ENCODE data around the gene COL4A2. TPM values are rescaled to one million over a fixed set of nuclear protein-coding genes. Genes with fewer than 3 reads are reported as not detected.

Gene COL4A2
- total RNA-seq, 1 donor from 2014 or later, result not detected

DNA sequence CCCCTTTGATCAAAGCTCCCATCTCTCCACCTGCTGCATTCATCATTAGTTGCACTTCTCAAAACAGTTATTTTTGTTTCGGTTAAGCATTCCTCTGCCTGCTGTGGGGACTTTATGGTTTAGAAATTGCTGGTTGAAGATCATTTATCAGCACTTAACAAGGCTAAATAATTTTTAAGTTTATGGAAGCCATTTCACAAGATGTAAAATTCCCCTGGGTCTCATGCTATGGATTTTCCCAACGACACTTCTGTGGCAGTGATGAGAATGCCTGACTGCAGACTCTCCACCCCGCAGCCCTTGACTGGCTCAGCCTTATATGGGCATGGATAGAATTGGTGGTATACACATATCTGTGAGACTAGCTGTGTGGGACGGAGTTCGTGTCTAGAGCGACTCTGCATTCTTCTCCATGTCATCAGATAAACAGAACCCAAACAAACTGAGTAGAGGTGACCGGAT, 52.8 kb downstream of the COL4A2 start:
- Mint-ChIP-seq H3K4me1 (ENCODE audit: low read depth) (no peaks in the 10 kb centered on the region), H3K36me3 (ENCODE audit: low read depth) (no peaks in the 10 kb centered on the region), H3K9me3 (no peaks in the 10 kb centered on the region), H3K4me3 (ENCODE audit: low read depth) (no peak overlapping the region), H3K27ac (no peak overlapping the region), H3K27me3 (ENCODE audit: low read depth) (peaks cover 3% of the 10 kb centered on the region)
- DNase-seq (ENCODE audit: low spot score), result no peak
- intact Hi-C loops (cut with micrococcal nuclease), result no loop called here

DNA sequence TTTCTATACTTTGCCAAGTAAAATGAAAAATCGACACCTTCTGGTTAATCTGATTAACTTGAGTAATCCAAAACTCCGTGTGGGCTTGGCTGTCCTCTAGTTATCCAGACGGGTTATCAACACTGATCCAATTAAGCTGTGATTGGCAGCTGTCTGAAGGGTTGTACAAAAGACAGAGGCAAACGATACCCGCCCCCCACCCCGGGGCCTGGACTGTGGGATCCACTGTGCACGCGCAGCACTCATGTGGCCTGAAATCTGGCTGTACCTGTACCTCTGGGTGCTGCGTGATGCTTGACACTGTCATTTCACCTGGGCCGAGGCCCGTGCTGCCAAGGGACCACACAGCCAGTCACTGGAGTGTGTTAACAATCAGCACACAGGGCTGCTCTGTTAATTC, 53.5 kb downstream of the COL4A2 start:
- H3K27ac Mint-ChIP-seq, result no peak overlapping the region
- H3K36me3 Mint-ChIP-seq (ENCODE audit: low read depth), result no peaks in the 10 kb centered on the region
- peaks cover 4% of the 10 kb centered on the region for H3K27me3 Mint-ChIP-seq (ENCODE audit: low read depth)
- H3K4me1 Mint-ChIP-seq (ENCODE audit: low read depth), result no peaks in the 10 kb centered on the region
- intact Hi-C loops (cut with micrococcal nuclease), result no loop called here
- H3K9me3 Mint-ChIP-seq, result no peaks in the 10 kb centered on the region
- H3K4me3 Mint-ChIP-seq (ENCODE audit: low read depth), result no peak overlapping the region
- no peak for DNase-seq (ENCODE audit: low spot score)

DNA sequence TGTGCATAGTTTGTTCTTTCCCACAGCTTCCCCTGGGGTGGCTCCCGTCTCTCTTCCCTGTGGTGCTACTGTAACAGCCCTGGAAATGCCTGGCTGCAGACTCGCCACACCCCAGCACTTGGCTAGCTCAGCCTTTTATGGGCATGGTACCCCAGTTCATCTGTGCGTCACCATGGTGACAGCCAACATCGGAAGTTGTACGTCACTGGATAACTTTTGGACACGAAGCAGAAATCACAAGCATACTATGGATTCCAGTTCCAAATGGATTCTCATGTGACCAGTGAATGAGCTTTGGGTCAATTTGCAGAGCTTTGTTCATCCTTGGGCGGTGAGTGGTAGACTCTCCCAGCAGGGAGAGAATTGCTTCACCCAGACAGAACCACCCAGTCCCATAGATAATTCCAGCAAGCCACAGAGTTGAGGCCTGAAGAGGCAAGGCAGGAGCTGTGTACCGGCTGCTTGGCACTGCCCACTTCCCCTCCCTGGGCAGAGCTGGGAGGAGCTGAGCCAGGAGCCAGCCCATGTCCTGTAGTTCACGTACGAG, 54.4 kb downstream of the COL4A2 start:
- Mint-ChIP-seq H3K36me3 (ENCODE audit: low read depth) (no peaks in the 10 kb centered on the region), H3K4me3 (ENCODE audit: low read depth) (no peak overlapping the region), H3K4me1 (ENCODE audit: low read depth) (no peaks in the 10 kb centered on the region), H3K27me3 (ENCODE audit: low read depth) (peaks cover 6% of the 10 kb centered on the region), H3K9me3 (no peaks in the 10 kb centered on the region), H3K27ac (no peak overlapping the region)
- intact Hi-C loops (cut with micrococcal nuclease), result no loop called here
- no peak for DNase-seq (ENCODE audit: low spot score)

DNA sequence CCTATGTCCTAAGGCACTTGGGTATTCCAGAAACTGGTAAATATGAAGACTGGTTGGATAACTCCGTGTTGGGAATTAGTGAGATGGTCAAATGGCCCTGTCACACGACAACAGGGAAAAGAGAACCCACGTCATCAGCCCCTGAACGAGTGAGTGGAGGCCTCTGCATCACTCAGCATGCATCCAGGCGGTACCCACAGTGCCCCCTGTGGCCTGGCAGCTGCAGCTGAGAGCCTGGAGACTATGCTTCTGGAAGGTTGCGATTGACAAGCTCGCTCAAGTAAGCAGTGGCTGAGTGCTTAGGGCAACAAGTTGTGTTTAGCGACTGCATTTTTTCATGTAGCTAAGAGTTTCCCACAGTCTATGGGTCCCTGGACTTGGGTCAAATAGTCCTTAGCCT, 55.9 kb downstream of the COL4A2 start:
- Mint-ChIP-seq H3K27ac (no peak overlapping the region), H3K9me3 (no peaks in the 10 kb centered on the region), H3K4me1 (ENCODE audit: low read depth) (no peaks in the 10 kb centered on the region), H3K36me3 (ENCODE audit: low read depth) (no peaks in the 10 kb centered on the region), H3K27me3 (ENCODE audit: low read depth) (peaks cover 6% of the 10 kb centered on the region), H3K4me3 (ENCODE audit: low read depth) (no peak overlapping the region)
- intact Hi-C loops (cut with micrococcal nuclease), result no loop called here
- DNase-seq (ENCODE audit: low spot score), result no peak

DNA sequence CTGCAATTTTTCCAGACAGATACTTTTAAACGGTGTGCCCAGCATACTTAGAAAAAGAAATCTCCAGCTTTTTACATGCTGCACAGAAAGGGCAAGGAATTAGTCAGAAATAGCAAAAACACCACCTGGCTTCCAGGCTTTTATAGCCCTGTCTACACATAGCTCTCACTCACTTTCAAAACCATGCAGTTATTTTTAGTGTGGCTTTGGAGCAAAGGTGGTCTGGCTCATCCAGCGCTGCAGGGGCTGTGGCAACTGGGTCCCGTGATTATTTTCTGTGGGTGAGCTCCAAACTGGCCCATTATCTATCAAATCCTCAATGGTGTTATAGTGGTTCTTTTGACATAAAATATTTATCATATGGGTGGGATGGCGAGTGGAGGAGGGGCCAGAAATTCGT, 57.0 kb downstream of the COL4A2 start:
- H3K36me3 Mint-ChIP-seq (ENCODE audit: low read depth), result no peaks in the 10 kb centered on the region
- H3K9me3 Mint-ChIP-seq, result no peaks in the 10 kb centered on the region
- intact Hi-C loops (cut with micrococcal nuclease), result no loop called here
- H3K27me3 Mint-ChIP-seq (ENCODE audit: low read depth), result peaks cover 6% of the 10 kb centered on the region
- DNase-seq (ENCODE audit: low spot score), result no peak
- H3K27ac Mint-ChIP-seq, result no peak overlapping the region
- H3K4me3 Mint-ChIP-seq (ENCODE audit: low read depth), result no peak overlapping the region
- H3K4me1 Mint-ChIP-seq (ENCODE audit: low read depth), result peaks cover 5% of the 10 kb centered on the region

DNA sequence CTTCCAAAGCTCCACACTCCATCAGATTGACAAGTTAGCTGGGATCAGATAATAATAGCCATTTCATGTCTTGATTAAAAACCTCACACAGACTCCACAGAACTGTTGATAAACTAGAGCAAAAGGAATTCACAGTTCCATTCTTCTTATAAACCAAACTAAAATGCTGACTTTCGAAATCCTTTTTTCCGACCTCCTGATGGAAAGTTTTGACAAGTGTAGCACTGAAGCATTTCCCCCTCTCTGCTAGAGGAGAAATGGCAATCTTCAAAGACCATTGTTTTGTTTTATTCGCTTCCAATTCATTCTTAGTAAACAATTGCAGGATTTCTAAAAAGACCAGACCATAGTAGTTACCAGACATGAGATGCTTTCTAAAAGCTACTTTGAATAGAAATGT, 58.8 kb downstream of the COL4A2 start:
- intact Hi-C loops (cut with micrococcal nuclease), result no loop called here
- H3K9me3 Mint-ChIP-seq, result no peaks in the 10 kb centered on the region
- H3K4me3 Mint-ChIP-seq (ENCODE audit: low read depth), result no peak overlapping the region
- no peak overlapping the region for H3K27ac Mint-ChIP-seq
- peaks cover 6% of the 10 kb centered on the region for H3K27me3 Mint-ChIP-seq (ENCODE audit: low read depth)
- H3K36me3 Mint-ChIP-seq (ENCODE audit: low read depth), result no peaks in the 10 kb centered on the region
- H3K4me1 Mint-ChIP-seq (ENCODE audit: low read depth), result peaks cover 5% of the 10 kb centered on the region
- DNase-seq (ENCODE audit: low spot score), result no peak

DNA sequence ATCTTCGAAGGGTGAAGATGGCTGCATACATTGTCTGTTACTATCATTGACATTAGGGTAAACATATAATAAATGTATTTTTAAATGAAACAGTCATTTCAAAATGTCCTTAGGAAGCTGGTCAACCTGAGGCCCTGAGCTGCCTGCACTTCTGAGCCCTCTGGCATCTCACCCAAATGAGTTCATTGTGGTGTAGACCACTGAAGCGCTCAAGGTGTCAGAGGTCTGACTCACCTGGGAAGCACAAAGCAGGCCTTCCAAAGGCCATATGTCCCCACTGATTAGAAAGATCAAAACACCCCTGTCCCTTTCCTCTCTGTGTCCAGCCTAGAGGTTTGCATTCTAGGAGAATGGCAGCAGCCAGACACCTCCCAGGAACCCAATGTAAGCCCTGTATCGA, 59.6 kb downstream of the COL4A2 start:
- H3K27ac Mint-ChIP-seq, result no peak overlapping the region
- no peaks in the 10 kb centered on the region for H3K36me3 Mint-ChIP-seq (ENCODE audit: low read depth)
- no peak overlapping the region for H3K4me3 Mint-ChIP-seq (ENCODE audit: low read depth)
- no peaks in the 10 kb centered on the region for H3K9me3 Mint-ChIP-seq
- DNase-seq (ENCODE audit: low spot score), result no peak
- peaks cover 4% of the 10 kb centered on the region for H3K27me3 Mint-ChIP-seq (ENCODE audit: low read depth)
- peaks cover 5% of the 10 kb centered on the region for H3K4me1 Mint-ChIP-seq (ENCODE audit: low read depth)
- intact Hi-C loops (cut with micrococcal nuclease), result no loop called here

DNA sequence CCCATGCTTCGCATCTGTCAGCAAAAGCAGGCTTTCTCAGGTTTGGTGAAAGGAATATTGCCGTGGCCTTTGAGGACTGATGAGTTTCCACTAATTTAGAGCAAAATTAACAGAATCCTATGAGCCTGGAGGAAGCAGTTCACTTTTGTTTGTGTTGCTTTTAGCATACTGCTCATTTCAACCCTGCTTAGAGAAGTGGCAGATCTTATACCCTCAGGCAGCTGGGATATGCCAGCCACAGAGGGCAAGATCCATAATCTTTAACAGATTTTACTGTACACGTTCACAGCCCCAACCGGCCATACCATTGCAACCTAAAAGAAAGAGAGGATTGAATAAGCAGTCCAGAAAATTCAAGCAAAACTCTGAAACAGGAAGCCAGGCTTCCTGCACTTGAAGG, 60.5 kb downstream of the COL4A2 start:
- Mint-ChIP-seq H3K4me1 (ENCODE audit: low read depth) (peaks cover 5% of the 10 kb centered on the region), H3K4me3 (ENCODE audit: low read depth) (no peak overlapping the region), H3K36me3 (ENCODE audit: low read depth) (no peaks in the 10 kb centered on the region), H3K27me3 (ENCODE audit: low read depth) (peaks cover 5% of the 10 kb centered on the region), H3K27ac (no peak overlapping the region), H3K9me3 (no peaks in the 10 kb centered on the region)
- no peak for DNase-seq (ENCODE audit: low spot score)
- intact Hi-C loops (cut with micrococcal nuclease), result no loop called here

DNA sequence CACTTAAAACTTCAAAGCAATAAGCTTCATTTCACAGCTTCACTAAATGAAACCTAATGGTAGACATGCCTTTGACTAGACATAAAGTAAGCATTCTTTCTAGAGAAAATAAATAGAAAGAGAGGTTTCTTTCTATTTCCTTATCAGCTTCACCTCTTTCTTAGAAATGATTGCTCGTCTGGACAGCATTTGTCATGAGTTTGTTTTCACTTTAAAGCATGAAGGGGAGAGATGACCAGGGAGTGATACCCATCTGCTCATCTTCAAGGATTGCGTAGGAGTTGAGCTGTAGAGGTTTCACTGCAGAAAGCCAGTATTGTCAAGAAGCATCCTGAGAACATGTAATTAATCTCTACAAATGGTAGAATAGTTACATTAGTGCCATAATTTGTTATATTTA, 61.3 kb downstream of the COL4A2 start:
- H3K9me3 Mint-ChIP-seq, result no peaks in the 10 kb centered on the region
- H3K27ac Mint-ChIP-seq, result no peak overlapping the region
- intact Hi-C loops (cut with micrococcal nuclease), result no loop called here
- H3K27me3 Mint-ChIP-seq (ENCODE audit: low read depth), result peaks cover 7% of the 10 kb centered on the region
- no peak for DNase-seq (ENCODE audit: low spot score)
- peaks cover 5% of the 10 kb centered on the region for H3K4me1 Mint-ChIP-seq (ENCODE audit: low read depth)
- H3K4me3 Mint-ChIP-seq (ENCODE audit: low read depth), result no peak overlapping the region
- H3K36me3 Mint-ChIP-seq (ENCODE audit: low read depth), result no peaks in the 10 kb centered on the region

DNA sequence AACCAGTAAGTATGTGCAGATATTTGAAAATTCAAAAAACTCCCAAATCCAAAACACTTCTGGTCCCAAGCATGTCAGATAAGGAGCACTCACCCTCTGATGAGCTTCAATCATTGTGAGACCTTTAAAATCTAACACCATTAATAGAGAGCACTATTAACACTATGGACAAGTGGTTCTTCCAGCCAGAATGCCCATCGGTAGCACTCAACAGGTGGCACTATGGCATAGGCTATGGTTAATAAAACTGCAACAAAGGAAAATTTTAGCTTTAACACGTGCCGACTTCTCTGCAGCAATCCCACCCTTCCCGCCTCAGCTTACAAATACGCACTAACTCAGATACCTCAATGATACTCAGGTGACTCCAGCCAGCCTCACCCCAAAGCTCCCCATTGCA, 62.3 kb downstream of the COL4A2 start:
- intact Hi-C loops (cut with micrococcal nuclease), result no loop called here
- DNase-seq (ENCODE audit: low spot score), result no peak
- no peak overlapping the region for H3K4me3 Mint-ChIP-seq (ENCODE audit: low read depth)
- H3K9me3 Mint-ChIP-seq, result no peaks in the 10 kb centered on the region
- peaks cover 5% of the 10 kb centered on the region for H3K4me1 Mint-ChIP-seq (ENCODE audit: low read depth)
- H3K27ac Mint-ChIP-seq, result no peak overlapping the region
- no peaks in the 10 kb centered on the region for H3K36me3 Mint-ChIP-seq (ENCODE audit: low read depth)
- H3K27me3 Mint-ChIP-seq (ENCODE audit: low read depth), result peaks cover 15% of the 10 kb centered on the region

DNA sequence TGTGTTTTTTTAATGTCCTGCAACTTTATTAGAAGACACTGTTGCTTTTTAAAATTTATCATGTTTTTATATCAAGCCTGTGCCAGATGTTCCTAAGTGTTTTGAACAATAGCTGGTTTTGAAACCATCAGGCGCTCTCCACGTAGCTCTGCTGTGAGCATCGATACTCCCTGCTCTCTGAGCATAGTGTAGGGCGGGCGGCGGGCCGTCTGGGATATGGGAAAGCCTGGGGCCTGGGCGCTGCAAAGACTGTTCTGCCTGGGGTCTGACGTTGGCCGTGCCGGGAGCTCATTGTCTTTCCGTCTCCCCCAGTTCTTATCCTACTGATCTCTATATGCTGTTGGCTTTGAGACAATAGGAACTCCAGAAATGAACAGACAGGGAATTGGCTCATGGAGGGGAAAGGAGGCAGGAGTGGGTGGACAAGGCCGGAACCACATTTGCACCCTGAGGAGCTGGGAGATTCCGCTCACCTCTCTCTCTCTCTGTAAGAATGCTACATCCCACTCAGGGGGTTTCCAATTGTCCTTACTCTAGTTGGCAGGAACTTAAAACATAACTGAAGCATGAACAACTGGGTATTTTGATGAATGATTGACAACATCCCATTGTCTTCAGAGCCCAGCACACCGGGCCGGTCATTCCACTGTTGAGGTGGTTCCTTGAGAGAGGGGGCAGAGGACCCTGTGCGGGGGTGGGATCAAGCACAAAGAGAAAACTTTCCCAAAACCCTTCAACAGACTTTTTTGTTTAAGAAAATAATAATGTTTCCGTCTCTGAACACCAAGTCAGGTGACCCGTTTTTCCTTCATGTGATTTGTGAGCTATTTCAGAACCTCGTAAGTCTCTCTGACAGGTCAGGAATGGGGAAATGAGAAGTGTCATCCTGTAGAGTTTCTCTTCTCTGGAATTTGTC, 64.7 kb downstream of the COL4A2 start:
- peaks cover 17% of the 10 kb centered on the region for H3K27me3 Mint-ChIP-seq (ENCODE audit: low read depth)
- DNase-seq (ENCODE audit: low spot score), result no peak
- H3K36me3 Mint-ChIP-seq (ENCODE audit: low read depth), result no peaks in the 10 kb centered on the region
- H3K9me3 Mint-ChIP-seq, result no peaks in the 10 kb centered on the region
- H3K4me3 Mint-ChIP-seq (ENCODE audit: low read depth), result no peak overlapping the region
- H3K27ac Mint-ChIP-seq, result no peak overlapping the region
- H3K4me1 Mint-ChIP-seq (ENCODE audit: low read depth), result peaks cover 5% of the 10 kb centered on the region
- intact Hi-C loops (cut with micrococcal nuclease), result no loop called here

DNA sequence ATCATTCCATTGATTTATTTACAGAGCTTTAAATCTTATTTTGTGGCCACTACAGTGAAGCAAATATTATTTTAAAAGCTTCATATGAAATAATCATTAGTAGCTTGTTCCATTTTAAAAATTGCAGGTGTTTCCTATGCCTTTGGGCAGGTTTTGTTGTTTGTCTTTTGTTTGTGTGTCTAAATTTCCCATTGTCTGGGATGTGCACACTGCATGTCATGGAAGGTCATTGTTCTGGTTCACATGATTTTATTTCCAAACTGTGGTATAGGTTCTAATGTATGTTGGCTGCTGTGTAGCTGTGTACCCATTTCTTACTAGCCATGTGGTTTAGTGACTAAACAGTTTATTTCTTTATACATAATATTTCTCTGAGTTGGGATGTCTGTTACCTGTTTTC, 65.6 kb downstream of the COL4A2 start:
- intact Hi-C loops (cut with micrococcal nuclease), result no loop called here
- H3K9me3 Mint-ChIP-seq, result no peaks in the 10 kb centered on the region
- no peak overlapping the region for H3K4me3 Mint-ChIP-seq (ENCODE audit: low read depth)
- H3K27me3 Mint-ChIP-seq (ENCODE audit: low read depth), result peaks cover 17% of the 10 kb centered on the region
- H3K36me3 Mint-ChIP-seq (ENCODE audit: low read depth), result no peaks in the 10 kb centered on the region
- no peak overlapping the region for H3K27ac Mint-ChIP-seq
- no peak for DNase-seq (ENCODE audit: low spot score)
- peaks cover 5% of the 10 kb centered on the region for H3K4me1 Mint-ChIP-seq (ENCODE audit: low read depth)

DNA sequence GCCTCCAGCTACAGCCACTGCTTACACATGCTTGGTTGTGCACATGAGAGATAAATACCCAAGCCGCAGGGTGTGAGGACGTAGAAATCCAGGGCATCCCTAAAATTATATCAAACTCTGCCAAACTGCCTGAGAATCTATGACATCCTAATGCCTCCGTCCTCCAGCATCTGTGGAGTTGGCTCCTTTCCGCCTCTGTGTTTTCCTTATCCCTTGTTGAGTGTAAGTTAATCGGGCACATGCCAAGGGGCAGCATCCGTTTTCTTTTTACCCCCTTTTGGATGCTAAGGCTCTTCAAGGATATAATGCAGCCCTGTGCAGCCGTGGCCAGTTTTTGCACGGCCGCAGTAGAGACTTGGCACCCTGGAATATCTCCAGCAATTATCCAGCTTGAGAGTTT, 66.5 kb downstream of the COL4A2 start:
- no peak overlapping the region for H3K4me3 Mint-ChIP-seq (ENCODE audit: low read depth)

More for the DNA sequence above, 66.5 kb downstream of the COL4A2 start:
- intact Hi-C loops (cut with micrococcal nuclease), result no loop called here
- Mint-ChIP-seq H3K27ac (no peak overlapping the region), H3K9me3 (no peaks in the 10 kb centered on the region), H3K36me3 (ENCODE audit: low read depth) (no peaks in the 10 kb centered on the region), H3K4me1 (ENCODE audit: low read depth) (peaks cover under 1% of the 10 kb centered on the region), H3K27me3 (ENCODE audit: low read depth) (peaks cover 17% of the 10 kb centered on the region)
- no peak for DNase-seq (ENCODE audit: low spot score)

Data from activated T-helper 2 cell treated with anti-CD3 and anti-CD28 coated beads, Interferon-gamma antibody, Interleukin-2, Interleukin-4, amounts not matched to agents 10 μg/mL and 5 μg/mL and 100 μg/mL, durations not matched to agents 14 hours and 24 hours and 36 hours (primary cell).